NCI-H1436 (cell line): ENCODE measurements around the gene PRAMEF5.
"Not testable (repeated sequence)": the region's sequence is repeated elsewhere in the genome, so short reads cannot be mapped to it uniquely, and the experiment has no call there.

Experiments
- DNase-seq: peaks from one replicate; lab custom pipeline; 2025; lab: John Stamatoyannopoulos, UW

The PRAMEF5 gene

DNA sequence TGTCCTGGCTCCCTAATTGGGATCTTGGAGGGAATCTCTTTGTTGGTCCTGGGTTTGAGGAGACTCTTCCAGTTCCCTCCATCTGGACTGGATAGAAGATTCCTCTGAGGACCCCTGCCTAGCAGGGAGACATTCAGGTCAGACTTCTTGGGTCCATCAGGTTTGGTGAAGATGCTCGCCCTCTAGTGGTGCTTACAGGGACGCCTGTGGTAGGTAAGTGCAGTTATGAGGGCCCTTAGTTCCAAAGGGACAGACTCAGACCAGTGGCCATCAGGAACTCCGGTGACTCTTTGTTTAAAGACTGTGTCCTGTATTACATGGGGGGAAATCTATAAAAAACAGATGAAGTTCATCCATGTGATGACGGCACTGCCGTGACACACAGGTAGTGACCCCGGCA is 23.0 kb downstream of the PRAMEF5 start:
- DNase-seq, result not testable (repeated sequence)

DNA sequence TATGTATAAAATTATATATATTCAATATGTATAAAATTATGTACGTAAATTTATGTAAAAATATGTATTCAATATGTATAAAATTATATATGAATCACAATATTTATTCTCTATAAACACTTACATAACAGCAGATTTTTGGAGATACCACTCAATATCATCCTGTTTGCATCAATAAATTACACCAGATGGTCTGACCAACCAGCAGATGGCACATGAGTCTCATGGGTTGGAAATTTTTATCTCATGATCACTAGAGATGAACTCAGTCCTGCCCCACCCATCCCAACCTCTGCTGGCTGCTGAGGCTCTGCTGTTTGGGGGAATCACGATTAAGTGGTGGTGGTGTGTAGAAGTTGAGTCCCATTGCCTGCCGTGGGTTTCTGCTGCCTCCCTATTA is 25.6 kb downstream of the PRAMEF5 start:
- DNase-seq, result not testable (repeated sequence)

DNA sequence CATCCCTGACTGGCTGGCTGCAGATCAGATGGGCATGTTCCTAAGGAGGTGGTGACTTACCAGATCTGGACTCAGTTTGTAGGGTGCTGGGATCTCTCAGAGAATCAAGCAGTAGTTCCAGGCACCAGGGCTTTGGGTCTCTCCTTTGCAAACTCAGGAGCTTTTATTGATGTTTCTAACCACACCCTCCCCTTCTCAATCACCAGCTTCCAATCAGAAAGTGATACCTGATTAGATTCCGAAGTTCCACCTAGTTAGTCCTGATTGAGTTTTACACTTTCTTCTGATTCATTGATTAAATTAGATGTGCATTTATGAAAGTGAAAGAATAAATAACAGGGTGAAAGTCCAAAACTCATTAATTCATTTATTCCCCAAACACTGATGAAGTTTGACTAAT is 31.0 kb downstream of the PRAMEF5 start, which contains the start of gene PRAMEF8:
Gene PRAMEF8 (minus strand): TSS at position 101 of the 400 bp plus-strand sequence. CDS start 1,046 bp downstream, outside the sequence.
- DNase-seq, result not testable (repeated sequence)

DNA sequence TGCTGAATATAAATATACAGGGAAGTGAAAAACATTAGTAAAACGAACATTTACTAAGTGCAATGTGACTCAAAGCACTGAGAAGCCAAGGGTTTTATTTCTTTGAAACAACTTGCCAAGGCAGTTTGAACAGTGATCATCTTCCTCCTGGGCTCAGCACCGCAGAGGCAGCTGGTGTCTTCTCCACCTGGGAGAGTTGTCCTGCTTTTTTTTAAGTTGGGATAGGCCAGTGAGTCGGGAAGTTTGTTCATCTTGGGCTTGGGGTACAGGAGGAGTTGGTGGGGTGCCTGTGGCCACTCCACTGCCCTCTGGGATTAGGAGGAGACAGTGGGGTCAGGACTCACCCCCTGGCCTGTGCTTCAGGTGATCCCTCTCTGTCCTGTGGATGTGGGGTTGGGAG is 35.0 kb downstream of the PRAMEF5 start:
- not testable (repeated sequence) for DNase-seq

DNA sequence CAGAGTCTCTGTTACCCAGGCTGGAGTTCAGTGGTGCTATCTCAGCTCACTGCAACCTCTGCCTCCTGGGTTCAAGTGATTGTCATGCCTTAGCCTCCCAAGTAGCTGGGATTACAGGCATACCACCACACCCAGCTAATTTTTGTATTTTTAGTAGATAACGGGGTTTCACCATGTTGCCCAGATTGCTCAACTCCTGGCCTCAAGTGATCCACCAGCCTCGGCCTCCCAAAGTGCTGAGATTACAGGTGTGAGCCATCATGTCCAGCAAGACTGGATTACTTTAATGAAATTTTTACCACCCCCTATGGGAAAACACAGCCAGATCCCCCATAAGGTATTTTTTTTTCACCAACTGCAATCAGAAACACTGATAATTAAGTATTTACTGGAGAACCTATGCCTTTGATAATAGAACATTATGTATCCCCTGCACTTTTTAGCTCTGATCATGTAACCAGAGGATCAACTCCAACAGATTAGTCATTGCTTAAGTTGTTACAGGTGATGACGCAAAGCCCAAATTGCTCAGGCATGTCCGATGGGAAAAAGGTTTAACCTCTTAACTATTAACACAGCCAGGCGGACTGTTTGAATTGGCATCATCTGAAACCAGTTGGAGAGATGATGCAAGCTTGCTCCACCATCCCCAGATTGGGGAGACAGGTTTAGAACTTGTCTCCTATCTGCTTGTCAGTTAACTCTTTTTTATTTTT is 43.4 kb downstream of the PRAMEF5 start:
- not testable (repeated sequence) for DNase-seq

DNA sequence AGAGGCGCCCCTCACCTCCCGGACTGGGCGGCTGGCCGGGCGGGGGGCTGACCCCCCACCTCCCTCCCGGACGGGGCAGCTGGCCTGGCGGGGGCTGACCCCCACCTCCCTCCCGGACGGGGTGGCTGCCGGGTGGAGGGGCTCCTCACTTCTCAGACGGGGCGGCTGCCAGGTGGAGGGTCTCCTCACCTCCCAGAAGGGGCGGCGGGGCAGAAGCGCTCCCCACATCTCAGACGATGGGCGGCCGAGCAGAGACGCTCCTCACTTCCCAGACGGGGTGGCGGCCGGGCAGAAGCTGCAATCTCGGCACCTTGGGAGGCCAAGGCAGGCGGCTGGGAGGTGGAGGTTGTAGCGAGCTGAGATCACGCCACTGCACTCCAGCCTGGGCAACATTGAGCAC is 44.7 kb downstream of the PRAMEF5 start:
- DNase-seq, result not testable (repeated sequence)

DNA sequence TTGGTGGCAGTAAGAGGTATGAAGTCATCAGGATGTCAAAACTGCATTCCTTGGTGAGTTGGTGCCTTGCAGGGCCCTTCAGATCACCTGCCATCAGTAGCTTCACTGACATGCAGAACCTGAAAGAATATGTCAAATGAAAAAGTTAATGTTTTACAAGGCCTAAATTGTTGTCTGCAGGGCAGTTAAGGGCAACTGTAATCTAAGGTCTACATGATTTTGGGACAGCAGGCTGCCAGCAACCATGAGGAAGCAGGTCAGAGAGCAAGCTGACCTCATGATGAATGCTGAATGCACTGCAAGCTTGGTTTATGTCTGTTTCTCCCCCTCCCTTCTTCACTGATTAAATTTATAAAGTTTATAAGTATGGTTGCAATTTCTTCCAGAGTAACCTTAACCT is 48.2 kb downstream of the PRAMEF5 start:
- not testable (repeated sequence) for DNase-seq

DNA sequence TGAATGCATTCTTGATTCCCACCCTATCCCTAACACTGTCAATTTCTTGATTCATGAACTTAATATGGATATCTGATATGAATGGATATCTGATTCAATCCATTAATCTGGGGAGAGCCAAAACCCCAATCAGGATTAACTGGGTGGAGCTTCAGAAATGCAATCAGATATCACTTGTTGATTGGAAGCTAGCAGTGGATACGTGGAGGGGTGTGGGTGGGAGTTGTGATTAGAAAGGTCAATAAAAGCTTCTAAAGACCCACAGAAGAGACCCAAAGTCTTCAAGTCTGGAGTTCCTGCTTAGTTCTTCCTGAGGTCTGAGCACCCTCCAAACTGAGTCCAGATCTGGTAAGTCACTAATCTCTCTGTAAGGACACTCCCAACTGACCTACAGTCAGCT is 49.2 kb downstream of the PRAMEF5 start, which contains the start of gene PRAMEF33:
Gene PRAMEF33 (plus strand): TSS at position 301 of the 400 bp plus-strand sequence. CDS start 2,416 bp downstream, outside the sequence.
- not testable (repeated sequence) for DNase-seq
